OCI-LY3 (cell line): ENCODE results near the gene TBX19.

Experiments used
- H2AFZ ChIP-seq: fragments of 200-600, 300-600 bp; shearing (Covaris generic); 2 replicates; pipeline ENCODE4 v1.6.0; 2014; ENCODE audit warnings: antibody characterized with exemption, low read depth, low read length
- H3K27ac ChIP-seq: fragments of 200-600, 300-600 bp; sonication (generic); 2 replicates; pipeline ENCODE4 v1.5.1; 2014; ENCODE audit warnings: mild to moderate bottlenecking, low read length, moderate library complexity, mixed read lengths
- H3K27me3 ChIP-seq: fragments of 200-600, 300-600 bp; sonication (generic); 2 replicates; pipeline ENCODE4 v1.6.1; 2014; ENCODE audit warnings: low read depth, low read length, mixed read lengths
- H3K36me3 ChIP-seq: fragments of 200-600, 300-600 bp; sonication (generic); replicated peaks from 2 replicates; pipeline ENCODE3; 2014; ENCODE audit warnings: low read depth, low read length, mixed read lengths
- H3K4me1 ChIP-seq: fragments of 300-600, 200-600 bp; sonication (generic); 2 replicates; pipeline ENCODE4 v1.6.1; 2014; ENCODE audit warnings: low read length, mixed read lengths
- H3K4me2 ChIP-seq: fragments of 200-600, 300-600 bp; sonication (generic); 2 replicates; pipeline ENCODE4 v1.6.1; 2014; ENCODE audit warnings: low read length, mixed read lengths
- H3K4me3 ChIP-seq: fragments of 300-600, 200-600 bp; sonication (generic); 2 replicates; pipeline ENCODE4 v1.5.1; 2014; ENCODE audit warnings: antibody characterized with exemption, mild to moderate bottlenecking, low read length, moderate library complexity
- H3K79me2 ChIP-seq: fragments of 300-600, 200-600 bp; shearing (Covaris generic); 2 replicates; pipeline ENCODE4 v1.6.1; 2014; ENCODE audit warnings: mild to moderate bottlenecking, low read length, mixed read lengths
- H3K9ac ChIP-seq: fragments of 300-600, 200-600 bp; shearing (Covaris generic); 2 replicates; pipeline ENCODE4 v1.6.0; 2014; ENCODE audit warnings: mild to moderate bottlenecking, low read length, moderate library complexity
- H3K9me3 ChIP-seq: fragments of 200-600, 300-600 bp; shearing (Covaris generic); 2 replicates; pipeline ENCODE4 v1.6.1; 2014; ENCODE audit warnings: low read length, mixed read lengths; ENCODE audit not compliant: insufficient read depth
- H4K20me1 ChIP-seq: fragments of 200-600, 300-600 bp; sonication (generic); 2 replicates; pipeline ENCODE4 v1.6.1; 2016; ENCODE audit warnings: low read length, mixed read lengths; ENCODE audit not compliant: insufficient read depth
- EZH2phosphoT487 ChIP-seq: fragments of 200-600 bp; shearing (Covaris generic); IDR thresholded peaks from 2 replicates; pipeline ENCODE4 v1.6.1; 2018; ENCODE audit warnings: antibody characterized with exemption, mixed run types, low read depth
- TF ChIP-seq, protein P1 (sequence below): fragments of 200-600, 300-600 bp; sonication (generic); IDR thresholded peaks from 2 replicates; pipeline ENCODE4 v1.5.1; 2014; ENCODE audit warnings: antibody characterized with exemption, low read length, low read depth

Gene TBX19

DNA sequence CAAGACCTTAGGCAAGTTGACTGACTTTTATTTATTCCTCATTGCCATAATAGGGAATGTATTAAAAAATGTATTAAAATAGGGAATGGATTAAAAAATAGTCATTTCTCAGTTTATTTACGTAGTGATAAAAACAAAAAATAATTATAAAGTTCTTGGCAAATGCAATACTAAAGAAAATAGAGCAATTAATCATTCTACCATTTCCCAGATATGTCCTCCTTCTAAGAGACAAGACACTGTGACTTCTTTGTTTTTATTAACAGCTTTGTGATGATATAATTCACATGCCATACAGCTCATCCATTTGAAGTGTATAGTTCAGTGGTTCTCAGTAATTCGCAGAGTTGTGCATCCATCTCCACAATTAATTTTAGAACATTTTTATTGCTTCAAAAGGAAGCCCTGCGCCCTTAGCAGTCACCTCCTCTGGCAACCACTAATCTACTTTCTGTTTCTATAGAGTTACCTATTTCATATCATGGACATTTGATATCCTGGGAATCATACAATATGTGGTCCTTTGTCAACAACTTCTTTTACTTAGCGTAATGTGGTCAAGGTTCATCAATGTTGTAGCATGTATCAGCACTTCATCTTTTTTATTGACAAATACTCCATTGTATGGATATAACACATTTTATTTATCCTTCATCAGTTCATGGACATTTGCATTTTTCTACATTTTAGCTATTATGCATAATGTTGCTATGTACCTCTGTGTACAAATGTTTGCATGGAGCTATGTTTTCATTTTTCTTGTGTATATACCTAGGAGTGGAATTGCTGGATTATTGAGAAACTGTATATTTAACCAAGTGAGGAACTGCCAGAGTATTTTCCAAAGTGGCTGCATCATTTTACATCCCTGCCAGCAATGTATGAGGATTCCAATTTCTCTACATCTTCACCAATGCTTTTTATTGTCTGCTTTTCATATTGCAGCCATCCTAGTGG lies 5.6 kb downstream of the TBX19 start:
- H3K4me3 ChIP-seq: no peak overlapping the region
- H2AFZ ChIP-seq: no peak overlapping the region
- H3K9ac ChIP-seq: no peak overlapping the region
- H3K27me3 ChIP-seq: no peaks in the 10 kb centered on the region
- H3K36me3 ChIP-seq: no peaks in the 10 kb centered on the region
- no peak overlapping the region for H3K4me2 ChIP-seq
- no peaks in the 10 kb centered on the region for H4K20me1 ChIP-seq
- no peaks in the 10 kb centered on the region for H3K4me1 ChIP-seq
- H3K9me3 ChIP-seq: no peaks in the 10 kb centered on the region
- TF ChIP-seq, protein P1, sequence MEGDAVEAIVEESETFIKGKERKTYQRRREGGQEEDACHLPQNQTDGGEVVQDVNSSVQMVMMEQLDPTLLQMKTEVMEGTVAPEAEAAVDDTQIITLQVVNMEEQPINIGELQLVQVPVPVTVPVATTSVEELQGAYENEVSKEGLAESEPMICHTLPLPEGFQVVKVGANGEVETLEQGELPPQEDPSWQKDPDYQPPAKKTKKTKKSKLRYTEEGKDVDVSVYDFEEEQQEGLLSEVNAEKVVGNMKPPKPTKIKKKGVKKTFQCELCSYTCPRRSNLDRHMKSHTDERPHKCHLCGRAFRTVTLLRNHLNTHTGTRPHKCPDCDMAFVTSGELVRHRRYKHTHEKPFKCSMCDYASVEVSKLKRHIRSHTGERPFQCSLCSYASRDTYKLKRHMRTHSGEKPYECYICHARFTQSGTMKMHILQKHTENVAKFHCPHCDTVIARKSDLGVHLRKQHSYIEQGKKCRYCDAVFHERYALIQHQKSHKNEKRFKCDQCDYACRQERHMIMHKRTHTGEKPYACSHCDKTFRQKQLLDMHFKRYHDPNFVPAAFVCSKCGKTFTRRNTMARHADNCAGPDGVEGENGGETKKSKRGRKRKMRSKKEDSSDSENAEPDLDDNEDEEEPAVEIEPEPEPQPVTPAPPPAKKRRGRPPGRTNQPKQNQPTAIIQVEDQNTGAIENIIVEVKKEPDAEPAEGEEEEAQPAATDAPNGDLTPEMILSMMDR: no peak
- TF ChIP-seq EZH2phosphoT487: no peak
- no peak overlapping the region for H3K27ac ChIP-seq
- H3K79me2 ChIP-seq: no peaks in the 10 kb centered on the region

GRCh38 chr1:168287237-168287664 lies 6.6 kb downstream of the TBX19 start:
- no peaks in the 10 kb centered on the region for H3K79me2 ChIP-seq
- H2AFZ ChIP-seq: no peak overlapping the region
- TF ChIP-seq, protein P1: no peak
- TF ChIP-seq EZH2phosphoT487: no peak
- no peaks in the 10 kb centered on the region for H3K9me3 ChIP-seq
- H3K4me2 ChIP-seq: no peak overlapping the region
- H3K27ac ChIP-seq: no peak overlapping the region
- no peaks in the 10 kb centered on the region for H3K4me1 ChIP-seq
- H3K27me3 ChIP-seq: no peaks in the 10 kb centered on the region
- H3K9ac ChIP-seq: no peak overlapping the region
- H3K36me3 ChIP-seq: no peaks in the 10 kb centered on the region
- no peaks in the 10 kb centered on the region for H4K20me1 ChIP-seq
- no peak overlapping the region for H3K4me3 ChIP-seq

- no peaks in the 10 kb centered on the region for H3K4me1 ChIP-seq
- H3K79me2 ChIP-seq: no peaks in the 10 kb centered on the region
- no peaks in the 10 kb centered on the region for H3K9me3 ChIP-seq
- no peaks in the 10 kb centered on the region for H4K20me1 ChIP-seq
- TF ChIP-seq, protein P1: no peak
- TF ChIP-seq EZH2phosphoT487: no peak
- no peaks in the 10 kb centered on the region for H3K27me3 ChIP-seq
- H3K9ac ChIP-seq: no peak overlapping the region
- no peaks in the 10 kb centered on the region for H3K36me3 ChIP-seq
- H3K4me2 ChIP-seq: no peak overlapping the region
- no peak overlapping the region for H3K27ac ChIP-seq
- no peak overlapping the region for H2AFZ ChIP-seq
- no peak overlapping the region for H3K4me3 ChIP-seq
Observed at GRCh38 chr1:168288311-168289052, 7.8 kb downstream of the TBX19 start.

GRCh38 chr1:168291222-168291837 lies 10.7 kb downstream of the TBX19 start:
- no peaks in the 10 kb centered on the region for H3K79me2 ChIP-seq
- H2AFZ ChIP-seq: no peak overlapping the region
- H3K27ac ChIP-seq: no peak overlapping the region
- H3K9me3 ChIP-seq: no peaks in the 10 kb centered on the region
- no peak overlapping the region for H3K9ac ChIP-seq
- H3K4me1 ChIP-seq: no peaks in the 10 kb centered on the region
- H3K36me3 ChIP-seq: no peaks in the 10 kb centered on the region
- H3K4me2 ChIP-seq: no peak overlapping the region
- H3K4me3 ChIP-seq: no peak overlapping the region
- no peaks in the 10 kb centered on the region for H3K27me3 ChIP-seq
- H4K20me1 ChIP-seq: no peaks in the 10 kb centered on the region
- no peak for TF ChIP-seq EZH2phosphoT487
- TF ChIP-seq, protein P1: no peak
